GM18502 (cell line): ENCODE measurements around the gene ZNF213.
A peak's percentile ranks its signal among the peaks of the same experiment; 100 is the strongest.

Source experiments
- ATAC-seq: cut with Tn5 transposase; IDR thresholded peaks from one replicate; pipeline ENCODE4 v1.9.1; 2021; ENCODE audit warnings: mild to moderate bottlenecking; ENCODE audit not compliant: unreplicated experiment, poor library complexity

Gene ZNF213

DNA sequence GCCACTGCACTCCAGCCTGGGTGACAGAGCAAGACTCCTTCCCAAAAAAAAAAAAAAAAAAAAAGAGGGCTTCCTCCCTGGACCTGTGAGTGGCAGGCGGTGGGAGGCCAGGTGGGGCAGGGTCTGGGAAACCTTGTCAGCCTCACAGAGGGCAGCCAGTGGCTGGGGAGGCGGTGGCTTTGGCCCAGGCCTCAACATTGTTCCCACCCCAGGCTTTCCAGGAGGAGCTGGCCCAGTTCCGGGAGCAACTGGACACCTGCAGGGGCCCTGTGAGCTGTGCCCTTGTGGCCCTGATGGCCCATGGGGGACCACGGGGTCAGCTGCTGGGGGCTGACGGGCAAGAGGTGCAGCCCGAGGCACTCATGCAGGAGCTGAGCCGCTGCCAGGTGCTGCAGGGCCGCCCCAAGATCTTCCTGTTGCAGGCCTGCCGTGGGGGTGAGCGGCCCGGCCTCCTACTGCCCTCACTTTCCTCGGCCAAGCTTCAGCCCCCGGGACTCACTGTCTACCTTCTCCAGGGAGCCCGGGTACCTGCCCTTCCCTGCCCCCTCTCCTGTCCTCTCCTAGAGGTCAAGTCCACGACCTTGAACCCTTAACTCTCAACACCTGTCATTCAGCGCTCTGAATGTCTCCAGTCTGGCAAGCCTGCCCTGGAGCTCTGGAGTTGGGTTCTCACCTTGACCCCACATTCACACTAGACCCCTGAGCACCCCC is 12.4 kb downstream of the ZNF213 start:
- ATAC-seq, result no peak

DNA sequence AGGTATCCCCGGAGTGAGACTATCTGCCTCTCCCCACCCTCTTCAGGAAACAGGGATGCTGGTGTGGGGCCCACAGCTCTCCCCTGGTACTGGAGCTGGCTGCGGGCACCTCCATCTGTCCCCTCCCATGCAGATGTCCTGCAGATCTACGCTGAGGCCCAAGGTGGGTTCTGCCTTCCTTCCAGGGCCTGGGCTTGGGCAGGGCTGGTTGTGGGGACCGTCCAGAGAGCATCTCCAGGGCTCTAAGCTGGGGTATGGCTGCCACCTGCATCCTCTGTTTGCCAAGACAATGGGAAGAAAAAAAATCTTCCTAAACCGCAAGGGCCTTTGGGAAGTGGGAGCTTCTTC is 12.9 kb downstream of the ZNF213 start:
- ATAC-seq, result no peak

DNA sequence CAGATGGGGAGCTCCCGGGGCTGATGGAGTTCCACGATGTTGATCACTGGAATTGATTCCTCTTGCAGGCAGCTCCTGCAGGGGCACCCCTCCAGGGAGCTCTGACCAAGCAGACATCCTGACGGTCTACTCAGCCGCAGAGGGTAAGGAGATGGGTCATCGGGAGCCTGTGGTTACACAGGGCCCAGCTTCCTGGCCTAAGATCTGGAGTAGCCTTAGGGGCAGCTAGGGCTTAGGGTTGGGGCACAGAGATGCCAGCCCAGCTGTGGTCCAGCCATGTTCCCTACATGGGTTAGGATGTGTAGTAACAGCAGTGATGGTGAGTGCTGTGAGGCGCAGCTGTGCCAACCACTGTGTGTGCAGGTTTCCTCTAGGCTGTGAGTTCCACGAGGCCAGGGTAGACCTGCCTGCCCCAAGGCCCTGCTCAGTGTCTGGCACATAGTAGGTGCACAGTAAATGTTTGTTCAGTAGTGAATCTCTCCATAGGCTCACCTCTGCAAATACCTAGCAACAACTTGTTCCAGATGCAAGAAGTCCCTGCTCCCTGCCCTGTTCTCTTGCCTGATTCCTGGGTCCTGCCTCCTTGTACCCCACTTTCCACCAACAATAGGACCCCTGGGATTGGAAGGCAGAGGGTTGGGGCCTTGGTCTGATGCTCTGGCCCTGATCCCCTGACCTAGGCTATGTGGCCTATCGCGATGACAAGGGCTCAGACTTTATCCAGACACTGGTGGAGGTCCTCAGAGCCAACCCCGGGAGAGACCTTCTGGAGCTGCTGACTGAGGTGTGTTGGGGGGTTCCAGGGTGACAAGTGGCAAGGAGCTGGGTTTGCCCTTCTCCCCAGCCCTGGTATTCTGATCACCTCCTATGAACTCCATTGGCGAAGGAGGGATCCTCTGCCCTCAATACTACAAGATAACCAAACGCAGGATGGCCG is 13.7 kb downstream of the ZNF213 start:
- no peak for ATAC-seq

DNA sequence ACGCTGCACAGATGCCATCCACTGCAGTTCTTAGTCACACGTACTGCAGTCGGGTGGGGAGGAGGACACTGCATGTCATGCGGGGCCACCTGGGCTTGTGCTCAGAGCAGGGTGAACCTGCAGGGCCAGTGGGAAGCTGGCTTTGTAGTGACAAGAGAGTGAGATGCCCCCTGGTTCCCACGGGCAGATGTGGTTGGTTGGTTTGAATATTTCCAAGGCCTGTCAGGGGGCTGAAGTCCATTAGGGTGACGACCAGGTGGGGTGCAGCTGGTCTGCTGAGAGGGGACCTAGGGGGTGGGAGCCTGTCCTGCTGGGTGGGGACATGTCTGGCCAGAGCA is 14.3 kb downstream of the ZNF213 start:
- ATAC-seq, result no peak

DNA sequence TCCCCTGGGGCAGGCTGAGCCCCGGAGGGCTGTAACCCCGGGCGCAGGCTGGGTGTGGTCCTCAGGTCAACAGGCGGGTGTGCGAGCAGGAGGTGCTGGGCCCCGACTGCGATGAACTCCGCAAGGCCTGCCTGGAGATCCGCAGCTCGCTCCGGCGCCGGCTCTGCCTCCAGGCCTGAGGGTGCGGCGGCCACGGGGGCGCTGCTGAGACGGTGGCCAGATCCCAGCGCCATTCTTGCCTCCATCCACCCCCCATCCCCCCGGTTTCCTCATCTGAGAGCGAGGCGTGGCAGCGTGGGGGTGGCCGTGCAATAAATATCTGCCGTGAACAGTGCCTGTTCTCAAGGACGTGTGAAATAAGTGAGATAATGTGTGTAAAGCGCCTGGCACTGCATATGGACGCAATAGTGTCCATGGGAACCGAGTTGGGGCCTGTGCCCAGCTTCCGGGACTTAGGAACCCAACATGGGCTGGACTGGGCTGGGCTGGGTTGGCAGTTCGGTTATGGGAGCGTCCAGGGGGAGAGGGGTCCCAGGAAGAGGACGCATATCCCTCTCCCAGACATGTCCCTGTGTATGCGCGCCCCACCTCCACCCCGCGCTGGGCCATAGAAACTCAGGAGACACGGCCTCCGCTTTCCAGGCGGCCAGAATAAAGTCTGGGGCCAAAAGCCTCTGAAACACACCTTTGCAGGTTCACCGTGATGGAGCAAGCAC is 15.0 kb downstream of the ZNF213 start:
- ATAC-seq, result peak; percentile 2

DNA sequence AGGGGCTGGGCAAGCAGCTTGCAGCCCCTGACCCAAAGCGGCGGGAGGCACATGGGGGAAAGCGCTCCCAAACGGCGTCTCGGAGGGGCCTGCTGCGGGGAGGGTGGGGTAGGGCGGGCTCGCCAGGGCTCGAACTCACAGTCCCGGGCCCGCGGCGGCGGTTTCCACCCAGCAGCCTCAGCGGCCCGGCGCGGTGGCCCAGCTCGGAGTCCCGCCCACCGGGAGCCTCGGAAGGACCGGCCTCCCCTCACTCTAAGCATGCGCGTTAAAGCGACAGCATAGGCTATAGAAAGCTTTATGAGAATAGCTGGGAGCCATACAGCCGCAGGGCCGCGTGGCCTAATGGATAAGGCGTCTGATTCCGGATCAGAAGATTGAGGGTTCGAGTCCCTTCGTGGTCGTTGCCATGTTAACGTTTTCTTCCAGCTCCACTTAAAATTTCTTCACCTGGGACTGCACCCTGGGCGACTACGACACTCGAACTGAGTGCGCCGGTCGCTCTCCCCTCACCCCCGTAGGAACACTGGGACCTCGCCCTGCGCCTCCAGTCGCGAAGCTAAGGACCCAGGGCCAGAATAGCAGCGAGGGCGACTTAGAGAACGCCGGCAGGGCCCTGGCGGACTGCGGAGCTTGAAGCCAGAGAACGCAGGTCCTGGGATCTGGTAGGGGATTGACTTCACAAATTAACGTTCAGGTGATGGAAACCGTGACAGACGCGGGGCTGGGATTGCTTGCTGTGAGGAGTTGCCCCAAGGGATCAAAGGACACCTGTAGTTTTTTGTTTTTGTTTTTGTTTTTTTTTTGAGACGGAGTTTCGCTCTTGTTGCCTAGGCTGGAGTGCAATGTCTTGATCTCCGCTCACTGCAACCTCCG is 15.8 kb downstream of the ZNF213 start:
- ATAC-seq, result peak; percentile 66

DNA sequence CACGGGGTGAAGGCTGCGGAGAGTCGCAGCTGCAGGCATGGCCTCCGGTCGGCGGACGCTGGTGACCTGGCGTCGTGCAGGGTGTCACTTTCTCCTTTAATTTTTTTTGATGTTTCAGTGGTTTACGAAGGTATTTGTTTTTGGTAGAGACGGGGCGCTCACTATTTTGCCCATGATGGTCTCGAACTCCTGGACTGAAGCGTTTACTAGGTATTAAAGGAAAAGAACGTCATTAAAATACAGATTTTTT is 17.1 kb downstream of the ZNF213 start:
- no peak for ATAC-seq

DNA sequence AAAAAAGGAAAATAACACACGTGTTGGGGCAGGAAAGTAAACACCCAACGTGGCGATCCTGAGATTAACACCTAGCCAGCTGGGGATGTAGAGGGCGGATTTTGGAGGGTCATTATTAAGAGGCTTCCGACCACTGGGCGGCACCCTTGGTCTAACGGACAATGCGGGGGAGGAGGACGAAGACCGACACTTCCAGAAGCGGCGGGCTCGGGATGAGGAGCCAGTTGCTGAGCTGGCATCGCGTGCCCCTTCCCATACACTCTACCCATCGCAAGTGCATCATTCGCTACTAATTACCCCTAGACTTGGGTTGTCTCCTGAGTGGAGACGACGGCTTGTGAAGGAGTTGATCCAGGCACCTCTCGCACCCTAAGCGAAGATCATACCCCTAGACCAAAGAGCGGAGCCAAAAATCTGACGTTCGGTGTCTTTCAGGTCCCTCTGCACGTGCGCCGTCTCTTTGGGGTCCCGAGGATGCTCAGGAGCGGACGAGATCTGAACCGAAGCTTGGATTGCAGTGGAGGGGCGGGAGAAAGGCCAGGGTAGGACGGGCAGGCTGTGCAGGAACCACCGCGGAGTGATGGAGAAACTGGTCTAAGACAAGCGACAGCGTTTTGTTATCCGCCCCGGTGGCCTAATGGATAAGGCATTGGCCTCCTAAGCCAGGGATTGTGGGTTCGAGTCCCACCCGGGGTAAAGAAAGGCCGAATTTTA is 17.6 kb downstream of the ZNF213 start:
- ATAC-seq, result no peak

DNA sequence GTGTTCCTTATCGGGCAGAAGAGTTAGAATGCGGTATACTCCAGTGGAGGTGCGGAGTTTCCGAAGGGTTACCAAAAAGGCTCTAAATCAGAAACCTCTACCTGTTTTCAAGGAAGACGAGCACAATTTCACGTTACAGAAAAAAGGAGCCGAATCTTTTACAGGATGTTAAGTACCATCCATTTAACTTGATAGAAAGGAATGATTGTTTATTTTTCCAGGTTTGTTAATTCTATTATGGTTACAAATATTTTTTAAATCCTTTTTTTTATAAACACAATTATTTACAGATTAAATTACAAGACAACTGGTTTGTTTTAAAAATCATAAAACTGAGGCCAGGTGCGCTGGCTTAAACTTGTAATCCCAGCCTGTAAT is 18.2 kb downstream of the ZNF213 start:
- no peak for ATAC-seq

DNA sequence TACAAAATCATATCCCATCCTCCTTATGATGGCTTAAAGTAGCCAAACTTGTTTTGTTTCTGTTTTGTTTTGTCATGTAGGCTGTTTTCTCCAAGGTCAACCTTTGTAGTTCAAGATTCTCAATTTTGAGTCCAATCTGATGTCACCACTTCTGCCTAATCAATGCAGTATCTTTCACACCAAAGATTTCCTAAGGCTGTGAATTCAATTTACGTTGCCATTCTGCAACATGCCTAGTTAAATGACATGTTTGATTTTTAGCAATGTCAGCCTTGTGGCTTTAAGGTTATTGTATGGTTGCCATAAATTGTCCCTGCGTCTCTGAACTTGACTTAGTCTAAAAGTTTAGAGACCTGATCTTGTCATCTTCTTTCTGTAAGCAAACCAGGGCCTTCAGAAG is 20.4 kb downstream of the ZNF213 start:
- ATAC-seq, result no peak

DNA sequence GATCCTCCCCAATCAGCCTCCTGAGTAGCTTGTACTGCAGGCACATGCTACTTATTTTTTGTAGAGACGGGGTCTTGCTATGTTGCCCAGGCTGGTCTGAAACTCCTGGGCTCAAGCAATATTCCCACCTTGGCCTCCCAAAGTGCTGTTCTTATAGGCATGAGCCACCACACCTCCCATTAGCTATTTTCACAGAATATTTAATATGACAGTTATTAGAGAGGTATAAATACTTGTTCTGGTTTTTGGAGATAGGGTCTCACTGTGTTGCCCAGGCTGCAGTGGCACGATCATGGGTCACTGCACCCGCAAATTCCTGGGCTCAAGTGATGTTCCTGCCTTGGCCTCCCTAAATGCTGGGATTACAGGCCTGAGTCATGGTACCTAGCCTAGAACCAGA is 21.1 kb downstream of the ZNF213 start:
- ATAC-seq, result no peak

DNA sequence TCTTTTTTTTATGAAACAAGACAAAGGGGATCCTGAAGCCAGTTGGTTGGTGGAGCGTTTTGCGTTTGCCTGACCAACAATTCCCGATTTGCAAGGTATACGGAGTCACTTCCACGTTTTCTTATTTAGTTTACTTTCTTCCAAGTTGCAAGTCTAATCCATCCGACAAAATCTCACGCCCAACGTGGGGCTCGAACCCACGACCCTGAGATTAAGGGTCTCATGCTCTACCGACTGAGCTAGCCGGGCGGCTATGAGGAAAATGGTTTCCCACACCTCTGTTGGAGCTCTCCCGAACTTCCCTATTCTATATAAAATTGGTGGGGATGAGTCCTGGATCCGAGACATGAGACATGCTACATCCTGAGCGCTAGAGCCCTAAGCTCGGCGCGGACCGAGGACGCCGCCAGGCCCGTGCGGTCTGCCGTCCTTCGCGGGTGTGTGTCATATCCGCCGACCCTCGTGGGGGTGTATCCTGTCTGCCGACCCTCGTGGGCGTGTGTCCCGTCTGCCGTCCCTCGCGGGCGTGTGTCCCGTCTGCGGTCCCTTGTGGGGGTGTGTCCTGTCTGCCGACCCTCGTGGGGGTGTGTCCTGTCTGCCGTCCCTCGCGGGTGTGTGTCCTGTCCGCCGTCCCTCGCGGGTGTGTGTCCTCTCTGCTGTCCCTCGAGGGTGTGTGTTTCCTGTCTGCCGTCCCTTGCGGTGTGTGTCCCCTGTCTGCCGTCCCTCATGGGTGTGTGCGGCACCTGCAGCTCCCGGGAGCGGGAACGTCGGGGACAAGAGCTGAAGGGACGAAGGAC is 22.6 kb downstream of the ZNF213 start:
- no peak for ATAC-seq

DNA sequence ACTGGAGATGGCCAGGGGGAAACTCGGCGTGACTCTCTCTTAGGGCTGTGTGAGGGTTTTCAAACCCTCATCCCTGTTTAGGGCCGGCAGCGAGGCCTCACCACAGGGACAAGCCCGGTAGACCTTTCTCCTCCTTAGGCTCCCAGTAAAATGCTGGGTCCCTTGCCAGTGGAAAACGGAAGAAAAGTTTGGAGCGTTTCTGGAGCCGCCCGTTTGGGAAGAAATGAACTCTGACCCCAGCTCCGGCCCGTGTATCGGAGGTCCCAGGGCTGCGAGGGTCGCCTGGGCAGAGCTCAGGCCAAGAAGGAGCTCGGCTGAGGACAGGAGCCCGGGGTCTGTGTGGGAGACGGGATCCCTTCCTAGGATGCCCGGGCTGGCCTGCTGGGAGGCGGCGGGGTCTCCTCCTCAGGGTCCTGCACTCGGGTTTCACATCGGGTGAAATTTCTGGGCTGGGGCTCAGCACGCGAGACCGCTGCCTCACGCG is 23.2 kb downstream of the ZNF213 start:
- ATAC-seq, result no peak

DNA sequence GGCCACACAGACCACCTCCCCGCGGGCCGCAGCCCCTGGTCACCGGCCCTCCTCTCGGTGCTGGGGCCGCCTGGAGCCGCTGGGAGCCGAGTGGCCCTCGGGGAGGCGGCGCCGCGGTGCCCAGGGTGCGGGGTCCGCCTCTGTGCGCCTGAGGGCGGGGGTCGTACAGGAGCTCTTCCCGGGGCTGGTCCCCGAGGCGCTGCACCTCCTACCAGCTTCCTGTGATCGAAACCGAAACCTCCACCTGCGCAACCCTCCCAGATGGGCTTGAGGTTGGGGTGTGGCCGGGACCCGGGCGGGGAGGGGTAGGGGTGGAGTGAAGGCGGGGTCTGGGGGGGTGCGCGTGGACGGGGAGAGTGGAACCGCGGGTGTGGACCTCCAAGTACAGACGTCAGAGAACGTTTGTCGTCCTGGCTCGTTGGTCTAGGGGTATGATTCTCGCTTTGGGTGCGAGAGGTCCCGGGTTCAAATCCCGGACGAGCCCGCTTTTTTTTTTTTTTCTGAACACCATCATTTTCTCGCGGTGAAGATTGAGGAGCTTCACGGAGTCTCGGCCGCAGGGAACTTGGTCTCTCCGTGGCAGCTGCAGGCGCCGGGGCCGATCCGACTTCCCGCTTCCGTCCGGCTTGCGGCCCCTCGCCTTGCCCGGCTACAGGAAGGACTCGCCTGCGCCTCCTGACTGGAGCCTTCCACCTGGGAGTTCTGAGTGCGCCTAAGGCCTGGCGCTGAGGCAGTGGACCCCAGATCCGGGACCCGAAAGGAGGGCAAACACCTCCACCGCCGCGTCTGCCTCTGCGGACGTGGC is 23.9 kb downstream of the ZNF213 start:
- peak; percentile 46 for ATAC-seq

DNA sequence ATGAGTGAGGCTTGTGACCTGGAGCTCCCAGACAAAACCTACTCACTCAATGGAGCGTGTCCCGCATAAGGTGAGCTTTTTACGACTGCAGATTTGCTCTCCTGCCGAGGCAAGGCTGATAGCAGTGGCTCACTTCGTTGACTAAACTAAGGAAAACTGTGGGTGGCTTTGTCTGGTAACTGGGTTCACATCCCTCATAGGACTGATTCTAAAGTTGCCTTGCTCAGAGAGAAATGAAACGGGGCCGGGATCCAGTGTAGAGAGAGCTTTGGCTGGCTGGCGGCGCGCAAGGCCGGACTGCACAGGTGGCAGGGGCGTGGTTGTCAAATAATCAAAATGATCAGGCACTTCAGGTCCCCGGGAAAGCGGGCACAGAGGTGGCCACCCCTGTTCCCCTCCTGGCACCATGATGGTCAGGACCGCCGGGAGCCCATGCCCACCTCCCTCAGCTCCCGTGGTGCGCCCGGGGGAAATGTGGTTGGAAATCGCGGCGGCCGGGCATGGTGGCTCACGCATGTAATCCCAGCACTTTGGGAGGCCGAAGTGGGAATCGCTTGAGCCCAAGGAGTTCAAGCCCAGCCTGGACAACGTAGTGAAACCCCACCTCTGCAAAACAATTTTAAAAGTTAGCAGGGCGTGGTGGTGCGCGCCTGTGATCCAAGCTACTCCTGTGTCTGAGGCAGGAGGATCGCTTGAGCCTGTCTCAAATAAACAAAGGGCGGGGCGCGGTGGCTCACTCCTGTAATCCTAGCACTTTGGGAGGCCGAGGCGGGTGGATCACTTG is 26.6 kb downstream of the ZNF213 start:
- ATAC-seq, result no peak

DNA sequence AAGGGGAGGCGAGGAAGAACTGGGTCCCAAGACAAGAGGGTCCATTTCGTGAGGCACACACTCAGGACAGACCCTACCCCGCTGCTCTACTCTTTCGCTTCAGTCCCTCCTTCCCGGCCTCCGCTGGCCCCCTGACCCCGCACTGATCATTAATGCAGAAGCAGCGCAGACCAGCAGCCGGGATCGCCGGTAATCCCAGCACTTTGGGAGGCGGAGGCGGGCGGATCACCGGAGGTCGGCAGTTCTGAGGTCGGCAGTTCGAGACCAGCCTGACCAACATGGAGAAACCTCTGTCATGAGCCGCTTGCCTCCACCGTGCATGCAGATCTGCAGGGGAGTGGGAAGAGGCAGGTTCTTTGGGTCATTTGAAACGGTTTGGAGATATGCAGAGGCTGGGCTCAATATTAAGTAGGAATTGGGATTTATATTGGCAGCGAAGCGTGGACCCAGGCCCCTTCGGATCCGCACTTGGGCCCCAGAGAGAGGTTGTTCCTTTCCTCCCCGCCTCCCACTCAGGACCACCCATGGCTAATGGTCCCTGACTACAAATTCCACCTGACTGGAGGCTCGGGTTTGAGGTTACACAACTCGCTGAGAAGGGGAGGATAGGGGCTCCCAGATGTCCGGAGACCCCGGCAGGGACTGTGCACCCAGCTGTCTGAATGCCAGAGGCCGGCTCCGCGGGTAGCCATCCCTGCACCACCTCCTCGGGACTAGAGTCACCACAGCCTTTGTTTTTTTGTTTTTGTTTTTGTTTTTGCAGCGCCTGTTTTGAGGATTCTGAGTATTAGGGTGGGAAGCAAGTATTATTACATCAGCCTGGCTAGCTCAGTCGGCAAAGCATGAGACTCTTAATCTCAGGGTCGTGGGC is 29.5 kb downstream of the ZNF213 start:
- no peak for ATAC-seq
